Measurements from ENCODE around the gene BATF3.
"Not testable (repeated sequence)": the region's sequence is repeated elsewhere in the genome, so short reads cannot be mapped to it uniquely, and the experiment has no call there.

The BATF3 gene

GRCh38 chr1:212684076-212684475 is 15.6 kb downstream of the BATF3 start:
- no peak for DNase-seq

DNA sequence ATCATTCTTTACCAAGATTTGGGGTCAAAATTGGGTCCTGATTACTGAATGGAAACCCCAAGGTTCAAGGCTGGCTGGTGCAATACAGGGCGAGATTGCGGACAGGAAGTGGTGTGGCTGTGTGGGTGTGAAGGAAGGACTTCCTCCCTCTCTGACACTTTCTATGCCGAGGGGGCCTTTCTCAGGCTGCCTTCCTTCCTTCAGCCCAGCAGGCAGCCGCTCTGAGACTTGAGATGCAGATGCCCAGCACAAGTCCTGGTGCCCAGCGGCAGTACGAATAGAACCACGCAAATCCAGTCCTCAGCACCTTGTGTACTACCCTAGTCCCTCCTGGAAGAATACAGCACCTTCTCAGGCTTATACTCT is 16.3 kb downstream of the BATF3 start:
- DNase-seq, result no peak

DNA sequence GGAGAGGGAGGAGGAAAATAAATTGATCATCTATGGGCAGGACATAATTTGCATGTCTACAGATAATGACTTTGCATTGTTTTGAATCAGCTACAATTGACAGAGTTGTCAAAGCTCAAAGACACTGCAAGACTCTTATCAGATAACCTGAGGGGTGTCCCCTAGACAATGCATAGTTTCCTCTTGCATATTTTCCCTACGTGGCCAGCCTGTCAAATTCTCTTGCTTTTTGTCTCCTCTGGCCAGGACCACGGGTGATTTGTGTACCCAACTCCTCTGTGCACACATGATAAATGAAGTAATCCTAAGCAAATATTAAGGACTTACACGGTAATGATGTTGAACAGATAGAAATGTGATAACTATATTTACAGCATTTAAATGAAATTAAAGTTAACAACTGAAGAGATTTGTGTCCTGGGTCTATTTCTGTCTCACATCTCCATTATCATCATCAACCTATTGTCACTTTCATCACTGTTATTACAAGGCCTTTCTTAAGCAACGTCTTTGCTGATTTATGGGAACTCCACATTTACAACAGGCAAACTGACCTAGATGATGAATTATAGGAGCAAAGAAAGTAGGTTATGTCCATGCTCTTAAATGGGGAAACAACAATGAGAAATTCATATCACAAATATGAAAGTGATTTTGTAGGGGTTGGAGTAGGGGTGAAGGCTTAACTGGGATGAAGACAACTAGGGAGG is 18.8 kb downstream of the BATF3 start:
- no peak for DNase-seq

DNA sequence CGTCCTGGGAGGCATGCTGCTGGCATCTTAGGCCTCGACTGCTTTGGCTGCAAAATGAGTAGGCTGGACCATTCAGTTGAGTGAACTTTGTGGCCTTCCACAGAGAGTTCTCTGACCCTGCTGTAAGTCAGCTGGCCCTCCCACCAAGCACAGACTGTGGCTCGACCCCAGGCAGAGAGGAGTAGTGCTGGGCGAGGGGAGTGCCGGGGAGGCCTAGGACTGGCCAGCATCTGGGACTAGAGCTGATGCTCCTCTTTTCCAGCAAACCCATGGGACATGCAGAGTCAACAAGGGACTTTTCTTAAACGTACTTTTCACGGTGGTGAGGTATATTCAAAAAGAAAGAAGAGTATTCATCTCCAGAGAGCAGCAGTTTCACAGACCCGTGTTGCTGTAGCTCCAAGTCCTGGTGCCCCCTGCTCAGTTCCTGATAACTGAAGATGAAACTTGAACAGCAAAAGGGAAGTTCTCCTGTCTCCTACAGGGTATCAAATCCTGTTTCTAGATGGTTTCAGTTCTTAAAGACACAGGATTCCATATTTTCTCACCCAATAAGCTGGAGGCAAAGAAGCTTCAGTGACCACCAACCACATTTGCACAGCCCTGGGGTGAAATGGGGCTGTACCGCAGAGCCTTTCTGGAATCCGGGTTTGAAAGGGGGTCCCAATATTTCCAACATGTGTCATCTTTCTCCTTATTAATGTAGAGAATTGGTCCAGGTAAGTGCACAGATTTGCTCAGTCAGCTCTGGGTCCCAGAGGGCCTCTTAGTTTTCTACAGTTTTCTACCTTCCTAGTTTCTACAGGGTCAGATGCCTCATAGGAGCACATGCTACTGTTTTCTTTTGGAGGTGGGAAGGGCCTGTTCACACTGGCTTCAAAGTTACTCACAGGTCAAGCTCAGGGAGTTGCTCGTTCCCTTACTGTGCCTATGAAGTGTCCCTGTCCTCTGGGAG is 20.9 kb downstream of the BATF3 start:
- no peak for DNase-seq

DNA sequence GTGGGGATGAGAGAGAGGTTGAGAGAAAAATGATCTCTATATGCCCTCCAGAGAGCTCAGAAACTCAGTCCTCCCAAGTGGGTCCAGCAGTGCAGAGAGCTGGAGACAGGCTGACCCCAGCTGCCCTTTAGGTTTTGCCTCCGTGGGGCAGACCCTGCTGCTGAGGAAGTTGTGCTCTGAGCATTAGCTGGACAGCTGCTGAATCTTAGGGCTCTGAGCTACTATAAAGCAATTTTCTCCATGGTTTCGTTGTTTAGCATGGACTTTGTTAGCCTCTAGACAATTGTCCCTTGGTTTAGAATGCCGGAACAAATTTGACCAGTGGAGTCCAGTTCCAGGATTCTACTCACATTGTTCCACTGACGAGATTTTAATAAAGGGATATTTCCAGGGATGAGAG is 22.1 kb downstream of the BATF3 start:
- DNase-seq, result no peak

GRCh38 chr1:212677136-212677535 is 22.5 kb downstream of the BATF3 start:
- no peak for DNase-seq

GRCh38 chr1:212675675-212676074 is 24.0 kb downstream of the BATF3 start:
- no peak for DNase-seq

DNA sequence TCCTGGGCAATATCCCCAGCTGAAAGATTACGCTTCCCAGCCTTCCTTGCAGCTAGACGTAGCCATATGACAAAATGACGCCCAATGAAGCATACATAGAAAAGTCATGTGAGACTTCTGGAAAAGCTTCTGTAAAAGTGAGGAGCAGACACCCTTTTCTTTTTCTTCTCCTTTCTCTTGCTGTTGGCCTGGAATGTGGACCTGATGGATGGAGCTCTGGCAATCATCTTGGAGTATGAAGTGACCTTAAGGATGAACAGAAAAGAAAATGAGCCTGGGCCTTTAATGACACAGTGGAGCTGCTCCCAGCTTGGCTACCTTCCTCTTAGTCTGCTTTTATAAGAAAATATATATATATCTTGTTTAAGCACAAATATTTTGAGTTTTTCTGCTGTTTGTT is 24.8 kb downstream of the BATF3 start:
- DNase-seq, result no peak

GRCh38 chr1:212671342-212672031 is 28.2 kb downstream of the BATF3 start:
- DNase-seq, result no peak

DNA sequence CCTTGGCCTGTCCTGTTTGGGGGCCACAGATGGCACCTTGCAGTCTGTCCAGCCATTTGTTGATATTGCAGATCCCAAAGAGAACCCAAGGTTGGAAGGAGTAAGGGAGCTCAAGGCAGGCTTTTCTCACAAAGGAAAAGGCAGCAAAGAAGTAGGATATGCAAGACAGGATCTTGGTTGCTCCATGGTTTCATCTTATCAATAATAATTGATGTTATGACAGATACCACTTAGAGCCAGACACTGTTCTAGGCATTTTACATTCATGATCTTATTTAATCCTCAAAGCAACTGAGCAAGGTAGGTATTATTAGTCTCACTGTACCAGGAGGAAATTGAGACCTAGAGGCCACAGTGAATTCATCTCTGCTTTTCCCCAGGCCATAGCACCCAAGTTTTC is 28.8 kb downstream of the BATF3 start:
- DNase-seq, result no peak

GRCh38 chr1:212670301-212670700 is 29.3 kb downstream of the BATF3 start:
- no peak for DNase-seq

DNA sequence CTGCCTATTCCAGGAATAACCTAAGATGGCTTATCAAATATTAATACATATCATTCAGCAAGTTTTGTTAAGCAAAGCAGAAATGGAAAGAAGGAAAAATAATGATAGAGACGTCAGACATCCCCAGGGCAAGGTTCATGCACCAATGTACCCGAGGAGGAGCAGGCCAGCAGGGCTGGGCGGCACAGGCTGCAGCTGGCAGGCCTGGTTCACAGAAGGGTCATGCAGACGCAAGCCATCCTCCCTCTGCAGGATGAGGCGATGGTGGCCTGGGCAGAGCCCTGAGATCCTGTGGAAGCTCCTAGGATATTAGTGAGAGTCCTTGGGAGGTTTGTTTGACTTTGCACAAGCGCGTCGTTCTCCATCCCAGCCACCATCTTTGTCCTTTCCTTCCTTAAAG is 30.0 kb downstream of the BATF3 start:
- no peak for DNase-seq

- no peak for DNase-seq
Measured at GRCh38 chr1:212669102-212669501, 30.5 kb downstream of the BATF3 start.

DNA sequence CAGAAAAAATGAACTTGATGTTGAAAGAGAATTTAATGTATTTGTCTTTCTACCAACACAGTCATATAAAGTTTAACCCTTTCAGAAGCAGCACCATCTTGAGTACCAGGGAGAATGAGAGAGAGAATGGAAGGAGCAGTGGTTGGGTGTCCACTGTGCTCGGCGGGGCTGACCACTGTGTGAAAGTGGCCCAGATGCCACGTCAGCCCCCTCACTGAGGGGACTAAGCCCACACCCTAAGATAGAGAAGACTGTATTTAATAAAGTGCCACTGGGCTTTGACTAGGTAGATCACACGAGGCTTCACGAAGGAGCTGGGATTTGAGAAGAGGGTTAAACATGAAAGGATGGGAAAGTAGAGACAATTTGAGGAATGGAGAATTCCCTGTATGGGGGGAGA is 31.2 kb downstream of the BATF3 start:
- no peak for DNase-seq

- no peak for DNase-seq
Measured at GRCh38 chr1:212667223-212668139, 32.2 kb downstream of the BATF3 start.

DNA sequence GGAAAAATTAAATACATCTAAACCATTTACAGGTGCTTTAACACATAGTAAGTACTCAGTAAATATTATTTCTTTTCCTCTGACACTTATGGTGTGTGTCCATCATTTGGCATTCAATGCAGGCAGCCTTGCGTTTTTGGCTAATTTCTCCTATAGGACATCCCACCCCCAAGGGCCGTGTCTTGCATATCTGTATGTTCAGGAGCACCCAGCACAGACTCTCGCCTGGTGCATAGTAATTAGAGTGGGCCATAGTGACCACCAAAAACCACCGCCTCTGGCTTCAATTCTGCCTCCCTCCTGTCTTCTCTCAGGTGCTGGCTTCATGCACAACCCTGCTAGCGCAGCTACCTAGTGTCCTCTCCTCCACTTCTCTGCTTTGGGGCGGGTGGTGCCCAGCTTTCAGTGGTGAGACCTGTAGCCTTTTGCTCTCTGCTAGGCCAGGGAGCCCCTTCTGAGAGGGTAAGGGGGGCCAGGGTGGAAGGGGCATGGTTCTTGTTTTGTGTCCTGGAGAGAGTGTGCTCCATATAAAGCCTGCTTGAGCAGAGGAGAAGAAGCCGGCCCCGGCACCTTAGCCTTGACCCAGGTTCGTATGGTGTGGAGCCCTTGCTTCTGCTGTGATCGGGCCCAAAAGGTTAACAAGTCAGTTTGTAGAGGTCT is 33.4 kb downstream of the BATF3 start:
- DNase-seq, result no peak

DNA sequence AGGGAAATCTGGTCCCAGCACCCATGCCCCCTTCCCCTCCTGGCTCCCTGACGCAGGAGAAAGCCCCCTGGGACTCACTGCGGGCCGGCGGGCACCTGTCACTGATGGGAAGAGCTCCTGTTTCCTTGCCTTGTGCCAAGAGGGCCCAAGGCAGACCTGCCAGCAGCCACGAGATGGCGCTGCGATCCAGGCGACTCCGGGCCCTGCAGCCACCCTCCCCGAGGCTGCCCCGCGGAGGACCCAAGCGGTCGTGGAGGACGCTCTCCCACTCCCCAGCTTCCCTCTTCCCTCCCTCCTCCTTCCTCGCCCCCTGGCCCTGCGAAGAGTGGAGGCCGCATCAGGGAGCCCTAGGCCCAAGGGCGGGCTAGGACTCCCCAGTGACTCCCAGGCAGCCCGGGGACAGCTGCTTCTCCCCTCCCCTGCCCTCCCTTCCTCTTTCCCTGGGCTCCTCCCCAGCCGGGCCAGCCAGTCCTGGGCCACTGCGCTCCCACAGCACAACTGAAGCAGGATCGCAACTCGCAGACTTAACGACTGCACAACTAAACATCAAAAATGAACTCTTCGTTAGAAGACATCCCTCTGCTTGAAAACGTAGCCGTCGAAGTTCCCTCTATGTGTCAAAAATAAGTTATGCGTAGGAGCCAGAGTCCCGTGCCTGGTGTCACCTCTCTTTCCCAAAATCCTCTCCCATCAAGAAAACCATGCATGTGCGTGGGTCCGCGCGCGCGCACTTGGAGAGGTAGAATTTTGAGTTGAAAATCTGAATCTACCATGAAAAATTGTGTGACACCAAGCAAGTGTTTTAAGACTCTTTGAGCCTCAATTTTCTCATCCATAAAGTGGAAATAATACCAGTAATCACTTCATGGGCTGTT is 34.2 kb downstream of the BATF3 start:
- peak; percentile 77 to 78 for DNase-seq

- DNase-seq, result no peak
Measured at GRCh38 chr1:212664409-212665199, 35.0 kb downstream of the BATF3 start.

DNA sequence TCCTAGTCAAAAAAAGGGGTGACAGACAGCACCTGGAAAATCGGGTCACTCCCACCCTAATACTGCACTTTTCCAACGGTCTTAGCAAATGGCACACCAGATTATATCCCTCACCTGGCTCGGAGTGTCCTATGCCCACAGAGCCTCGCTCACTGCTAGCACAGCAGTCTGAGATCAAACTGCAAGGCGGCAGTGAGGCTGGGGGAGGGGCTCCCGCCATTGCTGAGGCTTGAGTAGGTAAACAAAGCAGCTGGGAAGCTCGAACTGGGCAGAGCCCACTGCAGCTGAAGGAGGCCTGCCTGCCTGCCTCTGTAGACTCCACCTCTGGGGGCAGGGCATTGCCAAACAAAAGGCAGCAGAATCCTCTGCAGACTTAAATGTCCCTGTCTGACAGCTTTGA is 41.4 kb downstream of the BATF3 start:
- DNase-seq, result not testable (repeated sequence)

DNA sequence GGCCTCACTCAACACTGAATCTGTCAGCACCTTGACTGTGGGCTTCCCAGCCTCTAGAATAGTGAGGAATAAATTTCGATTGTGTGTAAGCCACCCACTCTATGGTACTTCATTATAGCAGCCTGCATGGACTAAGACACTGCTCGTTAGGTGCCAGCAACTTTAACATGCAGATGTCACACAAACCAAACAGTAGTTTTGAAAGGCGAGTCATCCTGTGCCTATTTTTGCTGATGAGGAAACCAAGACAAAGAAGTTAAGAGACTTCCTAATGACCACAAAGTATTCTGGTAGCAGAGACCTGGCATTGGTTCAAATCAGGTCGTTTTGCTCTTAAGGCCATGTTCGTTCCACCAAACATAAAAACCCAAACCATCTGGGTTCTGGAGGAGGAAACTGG is 42.9 kb downstream of the BATF3 start:
- no peak for DNase-seq

Data from activated CD4-positive, alpha-beta T cell treated with anti-CD3 and anti-CD28 coated beads, Interleukin-2, amount 50 U/mL, for 4 hours (primary cell).